Measurements from ENCODE around the gene LAX1.
A peak's percentile ranks its signal among the peaks of the same experiment; 100 is the strongest.
"Not testable (repeated sequence)": the region's sequence is repeated elsewhere in the genome, so short reads cannot be mapped to it uniquely, and the experiment has no call there.

Gene LAX1

GRCh38 chr1:203769505-203770343 is 4.7 kb downstream of the LAX1 start:
- FAIRE-seq: no peak

GRCh38 chr1:203771901-203772301 is 6.9 kb downstream of the LAX1 start:
- FAIRE-seq: no peak

- FAIRE-seq: no peak
Measured at GRCh38 chr1:203772836-203773235, 7.9 kb downstream of the LAX1 start.

GRCh38 chr1:203776636-203777035 is 11.7 kb downstream of the LAX1 start:
- no peak for FAIRE-seq

- no peak for FAIRE-seq
Measured at GRCh38 chr1:203777596-203777995, 12.6 kb downstream of the LAX1 start.

- FAIRE-seq: no peak
Measured at GRCh38 chr1:203778146-203778545, 13.2 kb downstream of the LAX1 start.

- FAIRE-seq: no peak
Measured at GRCh38 chr1:203778789-203779188, 13.8 kb downstream of the LAX1 start.

GRCh38 chr1:203781962-203782361 is 17.0 kb downstream of the LAX1 start:
- no peak for FAIRE-seq

- no peak for FAIRE-seq
Measured at GRCh38 chr1:203789966-203790365, 25.0 kb downstream of the LAX1 start.

- no peak for FAIRE-seq
Measured at GRCh38 chr1:203791498-203791897, 26.5 kb downstream of the LAX1 start.

GRCh38 chr1:203792486-203792885 is 27.5 kb downstream of the LAX1 start:
- FAIRE-seq: no peak

GRCh38 chr1:203793561-203793960 is 28.6 kb downstream of the LAX1 start:
- not testable (repeated sequence) for FAIRE-seq

- FAIRE-seq: no peak
Measured at GRCh38 chr1:203794764-203795440, 29.9 kb downstream of the LAX1 start.

GRCh38 chr1:203795441-203796235 is 30.7 kb downstream of the LAX1 start, which contains the start of the genes ZBED6 and ZC3H11A:
Gene ZBED6, plus strand, starts transcription at chr1:203795623. Its CDS starts 1,900 bp downstream, at chr1:203797523.
Gene ZC3H11A, plus strand, starts transcription at chr1:203795623. Its CDS starts 21,448 bp downstream, at chr1:203817071.
- FAIRE-seq: peak; percentile 99

- no peak for FAIRE-seq
Measured at GRCh38 chr1:203796236-203796605, 31.2 kb downstream of the LAX1 start.

- no peak for FAIRE-seq
Measured at GRCh38 chr1:203797216-203797615, 32.2 kb downstream of the LAX1 start.

GRCh38 chr1:203797948-203798655 is 33.1 kb downstream of the LAX1 start:
- FAIRE-seq: no peak

GRCh38 chr1:203799157-203799556 is 34.2 kb downstream of the LAX1 start:
- no peak for FAIRE-seq

- no peak for FAIRE-seq
Measured at GRCh38 chr1:203799971-203800370, 35.0 kb downstream of the LAX1 start.

GRCh38 chr1:203805689-203806088 is 40.7 kb downstream of the LAX1 start:
- FAIRE-seq: no peak

- no peak for FAIRE-seq
Measured at GRCh38 chr1:203807196-203807595, 42.2 kb downstream of the LAX1 start.

- no peak for FAIRE-seq
Measured at GRCh38 chr1:203813581-203814341, 48.8 kb downstream of the LAX1 start.

Data from endometrium (tissue), 2 donors.